Astrocyte (in vitro differentiated cells and primary cell): ENCODE measurements around the gene RCOR3. TPM values are rescaled to one million over a fixed set of nuclear protein-coding genes. Genes with fewer than 3 reads are reported as not detected.
"Not testable (repeated sequence)": the region's sequence is repeated elsewhere in the genome, so short reads cannot be mapped to it uniquely, and the experiment has no call there.

Experiments used
- DNase-seq: peaks from one replicate; pipeline ENCODE4 v3.0.0-alpha.2; 2010; ENCODE audit warnings: low read depth
- FAIRE-seq: peaks from 2 replicates; lab custom pipeline; 2011; peaks lifted over from hg19 to GRCh38; lab: Jason Lieb, UNC
- H2AFZ ChIP-seq: 2 replicates; pipeline ENCODE4 v1.6.0; 2012; ENCODE audit warnings: low read depth, low read length, inconsistent platforms
- H3K27ac ChIP-seq: 2 replicates; pipeline ENCODE4 v1.5.1; 2011; ENCODE audit warnings: low read depth, low read length, inconsistent platforms
- H3K27me3 ChIP-seq: 2 replicates; pipeline ENCODE4 v1.6.0; 2011; ENCODE audit warnings: low read length, inconsistent platforms; ENCODE audit not compliant: insufficient read depth
- H3K36me3 ChIP-seq: 2 replicates; pipeline ENCODE4 v1.5.1; 2011; ENCODE audit warnings: low read length, inconsistent platforms; ENCODE audit not compliant: insufficient read depth
- H3K4me1 ChIP-seq: 2 replicates; pipeline ENCODE4 v1.5.1; 2011; ENCODE audit warnings: low read length, inconsistent platforms; ENCODE audit not compliant: insufficient read depth
- H3K4me2 ChIP-seq: 2 replicates; pipeline ENCODE4 v1.6.0; 2012; ENCODE audit warnings: low read length, inconsistent platforms
- H3K4me3 ChIP-seq: 2 replicates; pipeline ENCODE4 v1.5.1; 2011; ENCODE audit warnings: low read depth, mild to moderate bottlenecking, low read length, inconsistent platforms; ENCODE audit not compliant: insufficient read depth
- H3K79me2 ChIP-seq: 2 replicates; pipeline ENCODE4 v1.6.0; 2012; ENCODE audit warnings: mild to moderate bottlenecking, low read length, inconsistent platforms; ENCODE audit not compliant: insufficient read depth
- H3K9ac ChIP-seq: 2 replicates; pipeline ENCODE4 v1.6.0; 2012; ENCODE audit warnings: mild to moderate bottlenecking, low read length, inconsistent platforms
- H3K9me3 ChIP-seq: 2 replicates; pipeline ENCODE4 v1.5.1; 2012; ENCODE audit warnings: low read depth, mild to moderate bottlenecking, low read length, inconsistent platforms; ENCODE audit not compliant: insufficient read depth
- H4K20me1 ChIP-seq: 2 replicates; pipeline ENCODE4 v1.6.0; 2012; ENCODE audit warnings: low read length, inconsistent platforms; ENCODE audit not compliant: insufficient read depth
- H3K27ac Mint-ChIP-seq: one replicate; pipeline ENCODE4 v1.8.0; 2021; ENCODE audit warnings: mild to moderate bottlenecking, mixed read lengths; ENCODE audit not compliant: unreplicated experiment
- H3K27me3 Mint-ChIP-seq: one replicate; pipeline ENCODE4 v1.8.0; 2021; ENCODE audit warnings: low read depth, mixed read lengths; ENCODE audit not compliant: unreplicated experiment
- H3K36me3 Mint-ChIP-seq: one replicate; pipeline ENCODE4 v1.8.0; 2021; ENCODE audit warnings: low read depth, mixed read lengths; ENCODE audit not compliant: unreplicated experiment
- H3K4me1 Mint-ChIP-seq: one replicate; pipeline ENCODE4 v1.8.0; 2021; ENCODE audit warnings: low read depth, mixed read lengths; ENCODE audit not compliant: unreplicated experiment
- H3K4me3 Mint-ChIP-seq: one replicate; pipeline ENCODE4 v1.8.0; 2021; ENCODE audit warnings: mild to moderate bottlenecking, moderate library complexity, mixed read lengths; ENCODE audit not compliant: unreplicated experiment
- H3K9me3 Mint-ChIP-seq: one replicate; pipeline ENCODE4 v1.8.0; 2021; ENCODE audit warnings: mild to moderate bottlenecking, mixed read lengths; ENCODE audit not compliant: unreplicated experiment
- CTCF ChIP-seq: IDR thresholded peaks from 2 replicates; pipeline ENCODE4 v1.5.1; 2011; ENCODE audit warnings: low read depth, mild to moderate bottlenecking, inconsistent platforms, low read length, moderate library complexity; ENCODE audit not compliant: insufficient read depth
- EZH2 ChIP-seq: IDR thresholded peaks from 2 replicates; pipeline ENCODE4 v1.6.1; 2012; ENCODE audit warnings: mild to moderate bottlenecking, low read length, inconsistent platforms; ENCODE audit not compliant: insufficient read depth
- total RNA-seq: library from RNA; stranded (reverse); gene quantifications from 2 replicates; pipeline ENCODE4 v1.2.1, GENCODE V29; 2021

The RCOR3 gene
- total RNA-seq, 1 donor from 2014 or later = 68.2 TPM

GRCh38 chr1:211349741-211350140 lies 90.6 kb downstream of the RCOR3 start:
- H3K4me3 ChIP-seq = no peak overlapping the region
- peaks cover 21% of the 10 kb centered on the region for H3K79me2 ChIP-seq
- Mint-ChIP-seq H3K36me3 (peaks cover 32% of the 10 kb centered on the region), H3K4me3 (no peak overlapping the region), H3K9me3 (peaks cover 2% of the 10 kb centered on the region), H3K27me3 (no peaks in the 10 kb centered on the region), H3K27ac (no peak overlapping the region), H3K4me1 (peaks cover 11% of the 10 kb centered on the region)
- peaks cover 33% of the 10 kb centered on the region for H4K20me1 ChIP-seq
- TF ChIP-seq EZH2 (no peak), CTCF (no peak)
- no peak overlapping the region for H3K9ac ChIP-seq
- H3K36me3 ChIP-seq = peaks cover 2% of the 10 kb centered on the region
- no peak overlapping the region for H3K27ac ChIP-seq
- no peak for DNase-seq
- no peak overlapping the region for H3K4me2 ChIP-seq
- FAIRE-seq = no peak
- H2AFZ ChIP-seq = no peak overlapping the region
- H3K27me3 ChIP-seq = no peaks in the 10 kb centered on the region
- H3K9me3 ChIP-seq = no peaks in the 10 kb centered on the region
- peaks cover 6% of the 10 kb centered on the region for H3K4me1 ChIP-seq

GRCh38 chr1:211352055-211352454 lies 92.9 kb downstream of the RCOR3 start:
- not testable (repeated sequence) for H3K4me1 Mint-ChIP-seq

GRCh38 chr1:211352465-211352864 lies 93.3 kb downstream of the RCOR3 start:
- Histone ChIP-seq H3K4me1 (peaks cover 11% of the 10 kb centered on the region), H3K36me3 (peaks cover 2% of the 10 kb centered on the region), H2AFZ (no peak overlapping the region), H3K9ac (no peak overlapping the region), H3K4me3 (no peak overlapping the region), H3K4me2 (no peak overlapping the region), H3K9me3 (no peaks in the 10 kb centered on the region), H3K27ac (no peak overlapping the region), H3K79me2 (peaks cover 15% of the 10 kb centered on the region), H3K27me3 (no peaks in the 10 kb centered on the region), H4K20me1 (peaks cover 26% of the 10 kb centered on the region)
- FAIRE-seq (no peak), DNase-seq (no peak)
- Mint-ChIP-seq H3K36me3 (peaks cover 28% of the 10 kb centered on the region), H3K4me1 (peaks cover 8% of the 10 kb centered on the region), H3K27me3 (no peaks in the 10 kb centered on the region), H3K4me3 (no peak overlapping the region), H3K9me3 (peaks cover 2% of the 10 kb centered on the region), H3K27ac (no peak overlapping the region)
- TF ChIP-seq CTCF (no peak), EZH2 (no peak)

More at GRCh38 chr1:211352055-211352454, 92.9 kb downstream of the RCOR3 start:
- not testable (repeated sequence) for H3K4me3 ChIP-seq, H3K9ac ChIP-seq, H3K9me3 ChIP-seq, H3K27ac ChIP-seq, DNase-seq, H3K4me3 Mint-ChIP-seq, H3K4me2 ChIP-seq, FAIRE-seq, H3K27me3 Mint-ChIP-seq, H3K27me3 ChIP-seq, H3K9me3 Mint-ChIP-seq, H3K36me3 ChIP-seq, H3K4me1 ChIP-seq, H3K27ac Mint-ChIP-seq, H2AFZ ChIP-seq
- H3K79me2 ChIP-seq = peaks cover 15% of the 10 kb centered on the region
- peaks cover 26% of the 10 kb centered on the region for H4K20me1 ChIP-seq
- peaks cover 28% of the 10 kb centered on the region for H3K36me3 Mint-ChIP-seq
